Fibroblast of lung (primary cell): ENCODE measurements around the gene CRELD2. TPM values are rescaled to one million over a fixed set of nuclear protein-coding genes. Genes with fewer than 3 reads are reported as not detected.

Experiments
- DNase-seq, 2 donors: peaks; one replicate each; pipeline versions ENCODE4 v3.0.0 to v3.0.0-alpha.2; 2010; ENCODE audit warnings: low read depth in 2 of 2
- H2AFZ ChIP-seq: 2 replicates; pipeline ENCODE4 v1.5.1; 2012; ENCODE audit warnings: low read length, control low read depth, inconsistent platforms
- H3K27ac ChIP-seq: 2 replicates; pipeline ENCODE4 v1.5.1; 2011; ENCODE audit warnings: low read length, control low read depth; ENCODE audit not compliant: insufficient read depth
- H3K27me3 ChIP-seq: 2 replicates; pipeline ENCODE4 v1.5.1; 2011; ENCODE audit warnings: mild to moderate bottlenecking, low read length; ENCODE audit not compliant: control insufficient read depth, insufficient read depth
- H3K36me3 ChIP-seq: 2 replicates; pipeline ENCODE4 v1.5.1; 2011; ENCODE audit warnings: low read length; ENCODE audit not compliant: control insufficient read depth, insufficient read depth
- H3K4me1 ChIP-seq: 2 replicates; pipeline ENCODE4 v1.5.1; 2011; ENCODE audit warnings: low read length; ENCODE audit not compliant: control insufficient read depth, insufficient read depth; ENCODE audit errors: extremely low read depth
- H3K4me2 ChIP-seq: 2 replicates; pipeline ENCODE4 v1.5.1; 2011; ENCODE audit warnings: low read length, control low read depth; ENCODE audit not compliant: insufficient read depth; ENCODE audit errors: extremely low read depth
- H3K4me3 ChIP-seq, 4 experiments: fragments of 200-600 bp in 1 of 4; sonication (generic) in 1 of 4; replicated peaks in 1 of 4; 2 replicates each; pipeline ENCODE4 v1.5.1; 2011 to 2016; ENCODE audit warnings: low read length in 4 of 4, low read depth in 3 of 4, mild to moderate bottlenecking in 3 of 4, control low read depth in 2 of 4, inconsistent platforms in 1 of 4, mixed read lengths in 1 of 4; ENCODE audit not compliant: insufficient read depth in 1 of 4; ENCODE audit errors: control extremely low read depth in 1 of 4
- H3K79me2 ChIP-seq: 2 replicates; pipeline ENCODE4 v1.5.1; 2012; ENCODE audit warnings: mild to moderate bottlenecking, low read length, inconsistent platforms; ENCODE audit not compliant: control insufficient read depth, insufficient read depth
- H3K9ac ChIP-seq: 2 replicates; pipeline ENCODE4 v1.5.1; 2011; ENCODE audit warnings: mild to moderate bottlenecking, low read length, control low read depth; ENCODE audit not compliant: insufficient read depth
- H3K9me3 ChIP-seq: 2 replicates; pipeline ENCODE4 v1.5.1; 2012; ENCODE audit warnings: low read depth, low read length; ENCODE audit not compliant: control insufficient read depth, insufficient read depth
- H4K20me1 ChIP-seq: 2 replicates; pipeline ENCODE4 v1.5.1; 2011; ENCODE audit warnings: low read length; ENCODE audit not compliant: control insufficient read depth, insufficient read depth; ENCODE audit errors: extremely low read depth
- CTCF ChIP-seq, 2 donors: IDR thresholded peaks in 1 of 2; conservative IDR thresholded peaks in 1 of 2; 1 replicate in 1 of 2; 2 replicates in 1 of 2; pipeline ENCODE4 v1.5.1; 2011 to 2012; ENCODE audit warnings: low read length in 2 of 2, control low read depth in 1 of 2, inconsistent platforms in 1 of 2, low read depth in 1 of 2, mild to moderate bottlenecking in 1 of 2
- EZH2 ChIP-seq: IDR thresholded peaks from 2 replicates; pipeline ENCODE4 v1.5.1; 2012; ENCODE audit warnings: low read length, control low read depth, mild to moderate bottlenecking; ENCODE audit errors: missing control alignments
- polyA plus RNA-seq, 2 donors: library from polyadenylated mRNA; depleted of rRNA in 1 of 2; stranded (reverse) in 1 of 2; unstranded in 1 of 2; fragments of >200 nt; gene quantifications; 2 replicates each; pipeline ENCODE4 v1.2.1, GENCODE V29; 2011 to 2012; ENCODE audit warnings: missing spikeins in 1 of 2
- total RNA-seq: library from RNA; depleted of rRNA; stranded (reverse); fragments of >200 nt; gene quantifications from 2 replicates; pipeline ENCODE4 v1.2.1, GENCODE V29; 2014

CRELD2 gene
- total and polyA plus RNA-seq, 2 donors (not counting 1 experiment from before 2014, with no cell fraction given) = 45.3 to 56.6 TPM

DNA sequence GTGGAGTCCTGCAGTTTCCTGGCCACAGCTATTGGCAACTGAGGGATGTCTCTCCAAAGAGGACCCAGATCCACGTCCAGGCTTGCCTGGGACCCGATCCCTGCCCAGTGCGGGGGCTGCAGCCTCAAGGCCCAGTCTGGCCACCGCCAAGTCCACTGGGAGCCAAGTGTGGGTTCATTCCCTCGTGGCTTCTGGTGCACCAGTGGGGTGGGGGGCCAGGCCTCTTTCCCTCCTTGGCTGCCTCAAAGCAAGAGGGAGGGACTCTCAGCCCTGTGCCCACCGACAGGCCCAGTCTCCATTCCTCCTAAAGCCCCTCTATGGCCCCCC lies 28.8 kb downstream of the CRELD2 start:
- no peak overlapping the region for H2AFZ ChIP-seq
- no peaks in the 10 kb centered on the region for H3K79me2 ChIP-seq

GRCh38 chr22:49948116-49948957 lies 29.9 kb downstream of the CRELD2 start:
- no peaks in the 10 kb centered on the region for H3K9me3 ChIP-seq
- peaks cover 14% of the 10 kb centered on the region for H3K4me1 ChIP-seq
- H3K79me2 ChIP-seq = no peaks in the 10 kb centered on the region
- H3K27ac ChIP-seq = no peak overlapping the region
- no peaks in the 10 kb centered on the region for H3K36me3 ChIP-seq
- no peak overlapping the region for H3K4me2 ChIP-seq
- no peak overlapping the region for H3K4me3 ChIP-seq
- H3K9ac ChIP-seq = no peak overlapping the region
- H4K20me1 ChIP-seq = no peaks in the 10 kb centered on the region
- no peaks in the 10 kb centered on the region for H3K27me3 ChIP-seq
- TF ChIP-seq CTCF (conservative IDR thresholded peaks at IDR 0.05 in 1 of 2, IDR thresholded peaks at IDR 0.05 in 1 of 2; ENCODE audit: low read depth in 1 of 2, low read length in 2 of 2) (no peak), EZH2 (no peak)
- no peak overlapping the region for H2AFZ ChIP-seq
- no peak for DNase-seq

More for the DNA sequence above, 28.8 kb downstream of the CRELD2 start:
- no peak for TF ChIP-seq EZH2
- TF ChIP-seq CTCF (conservative IDR thresholded peaks at IDR 0.05 in 1 of 2, IDR thresholded peaks at IDR 0.05 in 1 of 2; ENCODE audit: low read depth in 1 of 2, low read length in 2 of 2) = no peak
- H3K36me3 ChIP-seq = no peaks in the 10 kb centered on the region
- no peaks in the 10 kb centered on the region for H4K20me1 ChIP-seq
- H3K9ac ChIP-seq = no peak overlapping the region
- no peaks in the 10 kb centered on the region for H3K27me3 ChIP-seq
- no peaks in the 10 kb centered on the region for H3K9me3 ChIP-seq
- no peak overlapping the region for H3K27ac ChIP-seq
- H3K4me1 ChIP-seq = peaks cover 8% of the 10 kb centered on the region
- DNase-seq = no peak
- H3K4me3 ChIP-seq = no peak overlapping the region
- H3K4me2 ChIP-seq = no peak overlapping the region

- Histone ChIP-seq H3K4me3 (no peak overlapping the region), H3K36me3 (no peaks in the 10 kb centered on the region), H4K20me1 (no peaks in the 10 kb centered on the region), H3K4me1 (peaks cover 14% of the 10 kb centered on the region), H3K4me2 (no peak overlapping the region), H2AFZ (no peak overlapping the region), H3K27ac (no peak overlapping the region), H3K27me3 (no peaks in the 10 kb centered on the region), H3K79me2 (no peaks in the 10 kb centered on the region), H3K9me3 (no peaks in the 10 kb centered on the region), H3K9ac (no peak overlapping the region)
- TF ChIP-seq EZH2 (no peak), CTCF (conservative IDR thresholded peaks at IDR 0.05 in 1 of 2, IDR thresholded peaks at IDR 0.05 in 1 of 2; ENCODE audit: low read depth in 1 of 2, low read length in 2 of 2) (no peak)
- no peak for DNase-seq
Observed at GRCh38 chr22:49948958-49949913, 30.8 kb downstream of the CRELD2 start.
